Endothelial cell of umbilical vein (primary cell): ENCODE results near the gene EFS. TPM values are rescaled to one million over a fixed set of nuclear protein-coding genes. Genes with fewer than 3 reads are reported as not detected.

Experiments
- BruUV-seq: library from RNA; stranded (reverse); fragments of 400-500 nt; replicated peaks from 2 replicates; lab custom pipeline; 2021; lab: Mats Ljungman, UMichigan
- CTCF ChIA-PET: fragments of 300-600, 350-600 bp; sonication (Branson Sonifier 250); formaldehyde crosslinking; loops from one replicate; lab custom pipeline; 2021; ENCODE audit warnings: antibody characterized with exemption, inconsistent platforms; lab: Charles Lee
- POLR2A ChIA-PET: fragments of 300-600, 350-600 bp; sonication (Branson Sonifier 250); formaldehyde crosslinking; loops from one replicate; lab custom pipeline; 2021; ENCODE audit warnings: antibody characterized with exemption, inconsistent platforms; lab: Charles Lee
- DNase-seq: peaks from one replicate; pipeline ENCODE4 v3.0.0-alpha.2; 2011; ENCODE audit warnings: low read depth, low spot score
- FAIRE-seq: peaks from 2 replicates; lab custom pipeline; 2011; peaks lifted over from hg19 to GRCh38; lab: Jason Lieb, UNC
- H2AFZ ChIP-seq: 2 replicates; pipeline ENCODE4 v1.6.0; 2012; ENCODE audit warnings: low read depth, low read length, control low read depth, inconsistent platforms
- H3K27ac ChIP-seq: 2 replicates; pipeline ENCODE4 v1.5.1; 2011; ENCODE audit warnings: low read depth, mild to moderate bottlenecking, control low read depth, low read length, moderate library complexity; ENCODE audit not compliant: insufficient read depth
- H3K27me3 ChIP-seq, 2 experiments: 2 replicates each; pipeline versions ENCODE4 v1.6.0 to v1.6.1; 2011; ENCODE audit warnings: low read length in 2 of 2, mixed read lengths in 1 of 2; ENCODE audit not compliant: control insufficient read depth in 2 of 2, insufficient read depth in 2 of 2
- H3K36me3 ChIP-seq, 2 experiments: 2 replicates in 1 of 2; 3 replicates in 1 of 2; pipeline ENCODE4 v1.5.1; 2011; ENCODE audit warnings: low read length in 2 of 2, mild to moderate bottlenecking in 1 of 2, moderate library complexity in 1 of 2; ENCODE audit not compliant: control insufficient read depth in 2 of 2, insufficient read depth in 2 of 2; ENCODE audit errors: extremely low read depth in 1 of 2
- H3K4me1 ChIP-seq: 3 replicates; pipeline ENCODE4 v1.5.1; 2011; ENCODE audit warnings: mild to moderate bottlenecking, low read length; ENCODE audit not compliant: control insufficient read depth, insufficient read depth; ENCODE audit errors: extremely low read depth
- H3K4me2 ChIP-seq: 2 replicates; pipeline ENCODE4 v1.6.1; 2011; ENCODE audit warnings: low read length, control low read depth, mixed read lengths; ENCODE audit not compliant: insufficient read depth
- H3K4me3 ChIP-seq, 3 experiments: fragments of 200-600 bp in 1 of 3; sonication (generic), shearing (Covaris generic) in 1 of 3; replicated peaks in 1 of 3; 2 replicates each; pipeline ENCODE4 v1.5.1; 2011 to 2016; ENCODE audit warnings: control low read depth in 3 of 3, low read length in 3 of 3, mild to moderate bottlenecking in 2 of 3, inconsistent platforms in 1 of 3, low read depth in 1 of 3, moderate library complexity in 1 of 3; ENCODE audit not compliant: insufficient read depth in 1 of 3
- H3K79me2 ChIP-seq: 2 replicates; pipeline ENCODE4 v1.6.0; 2012; ENCODE audit warnings: low read length, inconsistent platforms; ENCODE audit not compliant: control insufficient read depth, insufficient read depth
- H3K9ac ChIP-seq: replicated peaks from 2 replicates; pipeline ENCODE3; 2011; ENCODE audit warnings: low read length, control low read depth; ENCODE audit not compliant: insufficient read depth; ENCODE audit errors: extremely low read depth
- H3K9me1 ChIP-seq: replicated peaks from 3 replicates; pipeline ENCODE4 v1.6.0; 2011; ENCODE audit warnings: mild to moderate bottlenecking, low read length; ENCODE audit not compliant: control insufficient read depth, insufficient read depth; ENCODE audit errors: extremely low read depth
- H3K9me3 ChIP-seq: replicated peaks from 2 replicates; pipeline ENCODE4 v1.5.1; 2012; ENCODE audit warnings: low read length, inconsistent platforms; ENCODE audit not compliant: control insufficient read depth, insufficient read depth
- H4K20me1 ChIP-seq: replicated peaks from 2 replicates; pipeline ENCODE3; 2011; ENCODE audit warnings: mild to moderate bottlenecking, low read length; ENCODE audit not compliant: control insufficient read depth, insufficient read depth; ENCODE audit errors: extremely low read depth
- CTCF ChIP-seq, 2 donors: IDR thresholded peaks; 1 replicate in 1 of 2; 2 replicates in 1 of 2; pipeline ENCODE4 v1.5.1; 2011; ENCODE audit warnings: low read length in 2 of 2, mild to moderate bottlenecking in 2 of 2, moderate library complexity in 2 of 2, control low read depth in 1 of 2, inconsistent platforms in 1 of 2, low read depth in 1 of 2; ENCODE audit not compliant: insufficient read depth in 1 of 2; ENCODE audit errors: extremely low read depth in 1 of 2
- EZH2 ChIP-seq: IDR thresholded peaks from 2 replicates; pipeline ENCODE4 v1.6.1; 2012; ENCODE audit warnings: borderline replicate concordance, low read depth, mild to moderate bottlenecking, moderate library complexity, low read length, inconsistent platforms; ENCODE audit not compliant: severe bottlenecking
- FOS ChIP-seq: IDR thresholded peaks from 2 replicates; pipeline ENCODE4 v1.6.1; 2011; ENCODE audit warnings: mild to moderate bottlenecking, low read length, moderate library complexity, borderline replicate concordance; ENCODE audit not compliant: insufficient read depth
- GATA2 ChIP-seq: IDR thresholded peaks from 2 replicates; pipeline ENCODE4 v1.7.0; 2011; ENCODE audit warnings: low read depth, mild to moderate bottlenecking, moderate library complexity, mixed read lengths, low read length; ENCODE audit not compliant: insufficient read length, insufficient read depth
- JUN ChIP-seq: IDR thresholded peaks from 2 replicates; pipeline ENCODE4 v1.6.1; 2011; ENCODE audit warnings: borderline replicate concordance, low read depth; ENCODE audit not compliant: insufficient read length, insufficient read depth
- MAX ChIP-seq: IDR thresholded peaks from 2 replicates; pipeline ENCODE4 v1.6.1; 2011; ENCODE audit not compliant: insufficient read depth, insufficient read length
- MYC ChIP-seq: IDR thresholded peaks from one replicate; pipeline ENCODE4 v1.6.1; 2011; ENCODE audit warnings: mild to moderate bottlenecking, low read depth, low read length
- POLR2A ChIP-seq: IDR thresholded peaks from 2 replicates; pipeline ENCODE4 v1.6.1; 2012; ENCODE audit warnings: low read depth, mild to moderate bottlenecking, control low read depth, low read length
- POLR2AphosphoS5 ChIP-seq: IDR thresholded peaks from 2 replicates; pipeline ENCODE4 v1.6.1; 2012; ENCODE audit warnings: low read depth, mild to moderate bottlenecking, control low read depth, low read length, moderate library complexity; ENCODE audit not compliant: insufficient read depth
- dilution Hi-C: fragments of 300-500 bp; cut with MboI; formaldehyde crosslinking; loops from one replicate; pipeline ENCODE4 v1.15.0; 2019; ENCODE audit warnings: low sequenced_read_pairs; ENCODE audit not compliant: extremely low pct_ligation_motif_present
- intact Hi-C: fragments of 100-400 bp; cut with micrococcal nuclease; formaldehyde crosslinking; loops from one replicate; pipeline ENCODE4 v1.10.0; 2022
- polyA plus RNA-seq, 4 experiments: library from polyadenylated mRNA; depleted of rRNA in 3 of 4; stranded (reverse) in 3 of 4; unstranded in 1 of 4; fragments of >200 nt; gene quantifications; 2 replicates each; pipeline versions ENCODE4 v1.2.1 to v1.2.3, GENCODE V29; 2011 to 2012; ENCODE audit warnings: missing spikeins in 1 of 4
- total RNA-seq: library from RNA; stranded (reverse); gene quantifications from 2 replicates; pipeline ENCODE4 v1.2.3, GENCODE V29; 2021

Gene EFS
- total and polyA plus RNA-seq, 2 donors (not counting 3 experiments of a cell fraction or from before 2014, with no cell fraction given): 0.03 to 0.13 TPM

GRCh38 chr14:23409475-23409874 lies 44.5 kb upstream of the EFS start:
- Histone ChIP-seq H3K27me3 (no peaks in the 10 kb centered on the region), H4K20me1 (no peaks in the 10 kb centered on the region), H3K36me3 (no peaks in the 10 kb centered on the region), H3K79me2 (no peaks in the 10 kb centered on the region), H3K9me1 (no peaks in the 10 kb centered on the region), H3K4me1 (no peaks in the 10 kb centered on the region), H3K27ac (no peak overlapping the region), H2AFZ (no peak overlapping the region), H3K4me3 (no peak overlapping the region), H3K9me3 (no peaks in the 10 kb centered on the region), H3K9ac (no peak overlapping the region), H3K4me2 (no peak overlapping the region)
- dilution Hi-C loops (no loop called here), intact Hi-C loops (no loop called here)
- no TSS peak for BruUV-seq
- CTCF ChIA-PET: interaction anchor here (0.8 kb wide), 1 partner anchor 1188 kb away, joined by 3 read pairs; no protein-coding TSS in a partner anchor
- DNase-seq: no peak
- TF ChIP-seq EZH2: no peak
- FAIRE-seq: no peak
- POLR2A ChIA-PET: no interaction called here

GRCh38 chr14:23408307-23408630 lies 43.3 kb upstream of the EFS start:
- intact Hi-C loops: no loop called here
- no peak overlapping the region for H2AFZ ChIP-seq
- H3K4me3 ChIP-seq: no peak overlapping the region
- no peaks in the 10 kb centered on the region for H3K4me1 ChIP-seq
- no TSS peak for BruUV-seq
- H3K27me3 ChIP-seq: no peaks in the 10 kb centered on the region
- H3K9ac ChIP-seq: no peak overlapping the region
- TF ChIP-seq CTCF (IDR thresholded peaks at IDR 0.05; ENCODE audit: extremely low read depth in 1 of 2, insufficient read depth in 1 of 2, low read depth in 1 of 2, low read length in 2 of 2): no peak
- TF ChIP-seq FOS: no peak
- TF ChIP-seq MAX: no peak
- no peak for TF ChIP-seq GATA2
- no peak for TF ChIP-seq POLR2A
- TF ChIP-seq MYC: no peak
- no peak for TF ChIP-seq EZH2
- TF ChIP-seq POLR2AphosphoS5: no peak
- TF ChIP-seq JUN: no peak
- no peaks in the 10 kb centered on the region for H3K9me1 ChIP-seq
- ChIA-PET POLR2A (no interaction called here), CTCF (no interaction called here)
- H3K9me3 ChIP-seq: no peaks in the 10 kb centered on the region
- no peaks in the 10 kb centered on the region for H3K36me3 ChIP-seq
- DNase-seq (no peak), FAIRE-seq (no peak)
- no peaks in the 10 kb centered on the region for H3K79me2 ChIP-seq
- dilution Hi-C loops: no loop called here
- no peak overlapping the region for H3K4me2 ChIP-seq
- no peaks in the 10 kb centered on the region for H4K20me1 ChIP-seq
- H3K27ac ChIP-seq: no peak overlapping the region
